Skeletal muscle tissue (tissue), 4 donors: ENCODE measurements around the gene GID8. TPM values are rescaled to one million over a fixed set of nuclear protein-coding genes. Genes with fewer than 3 reads are reported as not detected.

Experiments used
- H3K27ac ChIP-seq: one replicate; pipeline ENCODE4 v1.7.0; 2013; ENCODE audit warnings: mild to moderate bottlenecking, low read depth, low read length, inconsistent platforms
- H3K27me3 ChIP-seq, 3 donors: one replicate each; pipeline ENCODE4 v1.7.0; 2013; ENCODE audit warnings: low read length in 3 of 3; ENCODE audit not compliant: control insufficient read depth in 3 of 3, insufficient read depth in 3 of 3
- H3K36me3 ChIP-seq, 3 donors: one replicate each; pipeline ENCODE4 v1.7.0; 2013; ENCODE audit warnings: low read length in 3 of 3; ENCODE audit not compliant: control insufficient read depth in 3 of 3, insufficient read depth in 3 of 3
- H3K4me1 ChIP-seq, 3 donors: one replicate each; pipeline ENCODE4 v1.7.0; 2013; ENCODE audit warnings: low read length in 3 of 3, mild to moderate bottlenecking in 3 of 3; ENCODE audit not compliant: control insufficient read depth in 3 of 3, insufficient read depth in 3 of 3
- H3K4me3 ChIP-seq, 3 donors: one replicate each; pipeline ENCODE4 v1.7.0; 2013; ENCODE audit warnings: low read length in 3 of 3
- H3K9ac ChIP-seq, 3 donors: one replicate each; pipeline ENCODE4 v1.7.0; 2013; ENCODE audit warnings: low read length in 3 of 3, mild to moderate bottlenecking in 3 of 3, moderate library complexity in 2 of 3, low read depth in 1 of 3
- H3K9me3 ChIP-seq, 3 donors: one replicate each; pipeline ENCODE4 v1.7.0; 2013; ENCODE audit warnings: low read length in 3 of 3; ENCODE audit not compliant: control insufficient read depth in 3 of 3
- total RNA-seq: library from RNA; depleted of rRNA; stranded (reverse); fragments of >200 nt; gene quantifications from one replicate; pipeline ENCODE4 v1.2.3, GENCODE V29; 2014
- donor health status: Osteomylitis.

Gene GID8
- 28.7 TPM for total RNA-seq

- H3K9ac ChIP-seq: peak within 1 kb of the TSS; percentile 93 to 96 (median 95)
- peaks cover 10 to 28% (median 21%) of the 10 kb centered on the region in 3 donors for H3K36me3 ChIP-seq
- H3K9me3 ChIP-seq: no peaks in the 10 kb centered on the region
- peaks cover 33 to 53% (median 52%) of the 10 kb centered on the region in 3 donors for H3K4me1 ChIP-seq
- H3K27ac ChIP-seq: peak within 1 kb of the TSS; percentile 86
- no peaks in the 10 kb centered on the region for H3K27me3 ChIP-seq
- H3K4me3 ChIP-seq: peak within 1 kb of the TSS; percentile 96 to 97 (median 97)
These were observed at the start of gene GID8 for GRCh38 chr20:62938105-62938888. Gene GID8, plus strand, starts transcription at chr20:62938147. Its CDS starts 3,356 bp downstream, at chr20:62941503.

- Histone ChIP-seq H3K4me1 (no peaks in the 10 kb centered on the region), H3K27me3 (no peaks in the 10 kb centered on the region), H3K4me3 (no peak overlapping the region), H3K9ac (no peak overlapping the region), H3K27ac (no peak overlapping the region), H3K36me3 (peaks cover 60 to 67% (median 66%) of the 10 kb centered on the region in 3 donors), H3K9me3 (no peaks in the 10 kb centered on the region)
These were observed 49.5 kb upstream of the GID8 start for GRCh38 chr20:62888406-62888805.

GRCh38 chr20:62888910-62889309 is 49.0 kb upstream of the GID8 start:
- H3K27me3 ChIP-seq: no peaks in the 10 kb centered on the region
- H3K4me1 ChIP-seq: no peaks in the 10 kb centered on the region

GRCh38 chr20:62889411-62889810 is 48.5 kb upstream of the GID8 start:
- H3K4me1 ChIP-seq: no peaks in the 10 kb centered on the region
- no peaks in the 10 kb centered on the region for H3K27me3 ChIP-seq
- H3K36me3 ChIP-seq: peaks cover 70 to 77% (median 76%) of the 10 kb centered on the region in 3 donors
- H3K27ac ChIP-seq: no peak overlapping the region
- no peak overlapping the region for H3K9ac ChIP-seq
- no peaks in the 10 kb centered on the region for H3K9me3 ChIP-seq
- H3K4me3 ChIP-seq: no peak overlapping the region

More at GRCh38 chr20:62888910-62889309, 49.0 kb upstream of the GID8 start:
- Histone ChIP-seq H3K4me3 (no peak overlapping the region), H3K9ac (no peak overlapping the region), H3K27ac (no peak overlapping the region), H3K36me3 (peaks cover 65 to 72% (median 71%) of the 10 kb centered on the region in 3 donors), H3K9me3 (no peaks in the 10 kb centered on the region)

- Histone ChIP-seq H3K27ac (no peak overlapping the region), H3K4me1 (no peaks in the 10 kb centered on the region), H3K9me3 (no peaks in the 10 kb centered on the region), H3K27me3 (no peaks in the 10 kb centered on the region), H3K36me3 (peaks cover 74 to 80% (median 77%) of the 10 kb centered on the region in 3 donors), H3K9ac (no peak overlapping the region), H3K4me3 (no peak overlapping the region)
These were observed 48.1 kb upstream of the GID8 start for GRCh38 chr20:62889871-62890270.

- H3K27ac ChIP-seq: no peak overlapping the region
- no peak overlapping the region for H3K4me3 ChIP-seq
- H3K9ac ChIP-seq: no peak overlapping the region
- H3K4me1 ChIP-seq: no peaks in the 10 kb centered on the region
- H3K36me3 ChIP-seq: peaks cover 78 to 84% (median 81%) of the 10 kb centered on the region in 3 donors
- no peaks in the 10 kb centered on the region for H3K27me3 ChIP-seq
- no peaks in the 10 kb centered on the region for H3K9me3 ChIP-seq
These were observed 47.5 kb upstream of the GID8 start for GRCh38 chr20:62890444-62890843.

- Histone ChIP-seq H3K36me3 (peaks cover 83 to 87% (median 87%) of the 10 kb centered on the region in 3 donors), H3K9me3 (no peaks in the 10 kb centered on the region), H3K9ac (no peak overlapping the region), H3K4me1 (no peaks in the 10 kb centered on the region), H3K27me3 (no peaks in the 10 kb centered on the region), H3K4me3 (no peak overlapping the region), H3K27ac (no peak overlapping the region)
These were observed 46.8 kb upstream of the GID8 start for GRCh38 chr20:62891111-62891510.

GRCh38 chr20:62892348-62893304 is 45.3 kb upstream of the GID8 start:
- no peaks in the 10 kb centered on the region for H3K4me1 ChIP-seq
- H3K9ac ChIP-seq: no peak overlapping the region
- H3K27ac ChIP-seq: no peak overlapping the region
- no peak overlapping the region for H3K4me3 ChIP-seq
- peaks cover 79 to 83% (median 81%) of the 10 kb centered on the region in 3 donors for H3K36me3 ChIP-seq
- no peaks in the 10 kb centered on the region for H3K27me3 ChIP-seq
- H3K9me3 ChIP-seq: no peaks in the 10 kb centered on the region

- no peak overlapping the region for H3K27ac ChIP-seq
- H3K4me3 ChIP-seq: no peak overlapping the region
- H3K36me3 ChIP-seq: peaks cover 68 to 73% (median 70%) of the 10 kb centered on the region in 3 donors
- H3K9ac ChIP-seq: no peak overlapping the region
- no peaks in the 10 kb centered on the region for H3K4me1 ChIP-seq
- no peaks in the 10 kb centered on the region for H3K9me3 ChIP-seq
- peaks cover 0 to 10% (median 0%) of the 10 kb centered on the region in 3 donors for H3K27me3 ChIP-seq
These were observed 44.2 kb upstream of the GID8 start for GRCh38 chr20:62893700-62894099.
